Stimulated activated CD4-positive, alpha-beta T cell treated with anti-CD3 and anti-CD28 coated beads, Interleukin-4, amount 100 ng/mL, for 48 hours (primary cell): ENCODE data around the gene TXNIP.

Experiments
- DNase-seq, 2 donors: peaks; one replicate each; pipeline ENCODE4 v3.0.0-alpha.2; 2020; ENCODE audit warnings: low read depth in 2 of 2

The TXNIP gene

GRCh38 chr1:145963265-145964019 lies 32.9 kb downstream of the TXNIP start:
- no peak for DNase-seq

GRCh38 chr1:145962157-145963102 lies 33.9 kb downstream of the TXNIP start:
- no peak for DNase-seq

- DNase-seq = peak; percentile 50 to 63
Measured at GRCh38 chr1:145961425-145962156, 34.8 kb downstream of the TXNIP start.

- DNase-seq = no peak
Measured at GRCh38 chr1:145961109-145961424, 35.3 kb downstream of the TXNIP start.

GRCh38 chr1:145960468-145961108 lies 35.8 kb downstream of the TXNIP start:
- peak in 1 of 2 donors; percentile 31 for DNase-seq

- no peak for DNase-seq
Measured at GRCh38 chr1:145959957-145960467, 36.4 kb downstream of the TXNIP start.

- DNase-seq = no peak
Measured at GRCh38 chr1:145959333-145959732, 37.0 kb downstream of the TXNIP start.

- no peak for DNase-seq
Measured at GRCh38 chr1:145958734-145959133, 37.6 kb downstream of the TXNIP start.

GRCh38 chr1:145957443-145958319 lies 38.7 kb downstream of the TXNIP start, which contains the start of gene LIX1L:
TSS of gene LIX1L (minus strand) at chr1:145958017. CDS start at chr1:145957927, 90 bp downstream.
- peak; percentile 91 to 95 for DNase-seq

- DNase-seq = no peak
Measured at GRCh38 chr1:145956781-145957442, 39.5 kb downstream of the TXNIP start.

GRCh38 chr1:145956361-145956760 lies 40.0 kb downstream of the TXNIP start:
- no peak for DNase-seq

GRCh38 chr1:145955436-145955835 lies 40.9 kb downstream of the TXNIP start:
- DNase-seq = no peak

- no peak for DNase-seq
Measured at GRCh38 chr1:145953861-145954260, 42.5 kb downstream of the TXNIP start.

- DNase-seq = no peak
Measured at GRCh38 chr1:145952903-145953302, 43.5 kb downstream of the TXNIP start.

GRCh38 chr1:145951526-145951925 lies 44.9 kb downstream of the TXNIP start:
- DNase-seq = no peak

GRCh38 chr1:145949219-145949618 lies 47.2 kb downstream of the TXNIP start:
- DNase-seq = no peak

- DNase-seq = no peak
Measured at GRCh38 chr1:145947551-145947950, 48.8 kb downstream of the TXNIP start.

GRCh38 chr1:145946477-145946986 lies 49.8 kb downstream of the TXNIP start:
- no peak for DNase-seq

GRCh38 chr1:145944532-145944931 lies 51.8 kb downstream of the TXNIP start:
- no peak for DNase-seq

GRCh38 chr1:145942871-145943270 lies 53.5 kb downstream of the TXNIP start:
- no peak for DNase-seq
